Activated T-helper 2 cell treated with anti-CD3 and anti-CD28 coated beads, Interferon-gamma antibody, Interleukin-2, Interleukin-4, amounts not matched to agents 10 μg/mL and 5 μg/mL and 100 μg/mL, durations not matched to agents 14 hours and 24 hours and 36 hours (primary cell): ENCODE results near the gene ZFYVE28. TPM values are rescaled to one million over a fixed set of nuclear protein-coding genes. Genes with fewer than 3 reads are reported as not detected.
"Not testable (repeated sequence)": the region's sequence is repeated elsewhere in the genome, so short reads cannot be mapped to it uniquely, and the experiment has no call there.

ENCODE experiments used
- DNase-seq: peaks from one replicate; pipeline ENCODE4 v3.0.0; 2021; ENCODE audit warnings: low spot score
- H3K27ac Mint-ChIP-seq: one replicate; pipeline ENCODE4 v1.8.0; 2021; ENCODE audit warnings: mixed read lengths
- H3K27me3 Mint-ChIP-seq: one replicate; pipeline ENCODE4 v1.8.0; 2021; ENCODE audit warnings: low read depth, mixed read lengths
- H3K36me3 Mint-ChIP-seq: one replicate; pipeline ENCODE4 v1.8.0; 2021; ENCODE audit warnings: low read depth, mixed read lengths
- H3K4me1 Mint-ChIP-seq: one replicate; pipeline ENCODE4 v1.8.0; 2021; ENCODE audit warnings: low read depth, mixed read lengths
- H3K4me3 Mint-ChIP-seq: one replicate; pipeline ENCODE4 v1.8.0; 2021; ENCODE audit warnings: low read depth, mild to moderate bottlenecking, moderate library complexity, mixed read lengths
- H3K9me3 Mint-ChIP-seq: one replicate; pipeline ENCODE4 v1.8.0; 2021; ENCODE audit warnings: mixed read lengths
- intact Hi-C: fragments of 100-400 bp; cut with micrococcal nuclease; formaldehyde crosslinking; loops from one replicate; pipeline ENCODE4 v1.15.1; 2023
- total RNA-seq: library from RNA; stranded (reverse); gene quantifications from 2 replicates; pipeline ENCODE4 v1.2.3, GENCODE V29; 2022

ZFYVE28 gene
- total RNA-seq, result 10.0 and 11.9 TPM in 2 replicates

- DNase-seq, result no peak
- peak within 1 kb of the TSS; percentile 15 for H3K27ac Mint-ChIP-seq
- H3K36me3 Mint-ChIP-seq, result peaks cover 5% of the 10 kb centered on the region
- H3K27me3 Mint-ChIP-seq, result peaks cover 48% of the 10 kb centered on the region
- intact Hi-C loops, result loop anchor here (1.0 to 10.0 kb wide), 7 partner anchors 51 to 877 kb away; partner anchors contain the start of genes GRK4, HAUS3, LETM1 and MXD4
- no peaks in the 10 kb centered on the region for H3K9me3 Mint-ChIP-seq
- peak within 1 kb of the TSS; percentile 88 for H3K4me3 Mint-ChIP-seq
- H3K4me1 Mint-ChIP-seq, result peaks cover 40% of the 10 kb centered on the region
Observed at GRCh38 chr4:2417765-2418649, at the start of gene ZFYVE28. Gene ZFYVE28 (minus strand): TSS chr4:2418645. CDS start chr4:2418323, 322 bp downstream.

GRCh38 chr4:2465544-2465943 lies 47.1 kb upstream of the ZFYVE28 start:
- not testable (repeated sequence) for H3K9me3 Mint-ChIP-seq, H3K4me3 Mint-ChIP-seq, DNase-seq, H3K27ac Mint-ChIP-seq
- H3K27me3 Mint-ChIP-seq, result peaks cover 16% of the 10 kb centered on the region
- peaks cover 23% of the 10 kb centered on the region for H3K4me1 Mint-ChIP-seq
- H3K36me3 Mint-ChIP-seq, result peaks cover 18% of the 10 kb centered on the region
- intact Hi-C loops, result loop anchor here (10.0 kb wide), 2 partner anchors 461 to 751 kb away; partner anchors contain the start of genes NELFA and SLBP

- no peak overlapping the region for H3K27ac Mint-ChIP-seq
- peaks cover 21% of the 10 kb centered on the region for H3K4me1 Mint-ChIP-seq
- DNase-seq, result no peak
- H3K27me3 Mint-ChIP-seq, result peaks cover 19% of the 10 kb centered on the region
- peaks cover 13% of the 10 kb centered on the region for H3K36me3 Mint-ChIP-seq
- H3K9me3 Mint-ChIP-seq, result no peaks in the 10 kb centered on the region
- intact Hi-C loops, result loop anchor here (10.0 kb wide), 2 partner anchors 460 to 750 kb away; partner anchors contain the start of genes NELFA and SLBP
- no peak overlapping the region for H3K4me3 Mint-ChIP-seq
Observed at GRCh38 chr4:2465032-2465431, 46.6 kb upstream of the ZFYVE28 start.

GRCh38 chr4:2462992-2463762 lies 44.7 kb upstream of the ZFYVE28 start:
- peak overlapping the region; percentile 56 for H3K4me3 Mint-ChIP-seq
- H3K9me3 Mint-ChIP-seq, result no peaks in the 10 kb centered on the region
- H3K27me3 Mint-ChIP-seq, result peaks cover 19% of the 10 kb centered on the region
- no peak for DNase-seq
- H3K4me1 Mint-ChIP-seq, result peaks cover 18% of the 10 kb centered on the region
- intact Hi-C loops, result loop anchor here (10.0 kb wide), 2 partner anchors 458 to 748 kb away; partner anchors contain the start of genes NELFA and SLBP
- H3K27ac Mint-ChIP-seq, result no peak overlapping the region
- H3K36me3 Mint-ChIP-seq, result peaks cover 6% of the 10 kb centered on the region

GRCh38 chr4:2462218-2462991 lies 44.0 kb upstream of the ZFYVE28 start:
- intact Hi-C loops, result loop anchor here (10.0 kb wide), 2 partner anchors 458 to 748 kb away; partner anchors contain the start of genes NELFA and SLBP
- DNase-seq, result peak; percentile 61
- Mint-ChIP-seq H3K4me1 (peaks cover 11% of the 10 kb centered on the region), H3K27ac (no peak overlapping the region), H3K36me3 (peaks cover 4% of the 10 kb centered on the region), H3K9me3 (no peaks in the 10 kb centered on the region), H3K4me3 (peak overlapping the region; percentile 75), H3K27me3 (peaks cover 19% of the 10 kb centered on the region)

GRCh38 chr4:2461246-2461960 lies 43.0 kb upstream of the ZFYVE28 start:
- peaks cover 10% of the 10 kb centered on the region for H3K4me1 Mint-ChIP-seq
- DNase-seq, result no peak
- H3K36me3 Mint-ChIP-seq, result no peaks in the 10 kb centered on the region
- H3K27ac Mint-ChIP-seq, result no peak overlapping the region
- H3K27me3 Mint-ChIP-seq, result peaks cover 19% of the 10 kb centered on the region
- intact Hi-C loops, result loop anchor here (10.0 kb wide), 2 partner anchors 457 to 747 kb away; partner anchors contain the start of genes NELFA and SLBP
- no peaks in the 10 kb centered on the region for H3K9me3 Mint-ChIP-seq
- peak overlapping the region; percentile 35 for H3K4me3 Mint-ChIP-seq

GRCh38 chr4:2459589-2460349 lies 41.3 kb upstream of the ZFYVE28 start:
- Mint-ChIP-seq H3K27me3 (peaks cover 19% of the 10 kb centered on the region), H3K9me3 (no peaks in the 10 kb centered on the region), H3K27ac (no peak overlapping the region), H3K4me1 (peaks cover 10% of the 10 kb centered on the region), H3K36me3 (no peaks in the 10 kb centered on the region), H3K4me3 (no peak overlapping the region)
- DNase-seq, result no peak
- intact Hi-C loops, result loop anchor here (10.0 kb wide), 2 partner anchors 455 to 745 kb away; partner anchors contain the start of genes NELFA and SLBP

GRCh38 chr4:2458546-2459491 lies 40.4 kb upstream of the ZFYVE28 start:
- no peak overlapping the region for H3K4me3 Mint-ChIP-seq
- H3K9me3 Mint-ChIP-seq, result no peaks in the 10 kb centered on the region
- peaks cover 17% of the 10 kb centered on the region for H3K27me3 Mint-ChIP-seq
- no peak for DNase-seq
- intact Hi-C loops, result no loop called here
- no peaks in the 10 kb centered on the region for H3K36me3 Mint-ChIP-seq
- H3K4me1 Mint-ChIP-seq, result peaks cover 10% of the 10 kb centered on the region
- H3K27ac Mint-ChIP-seq, result no peak overlapping the region

GRCh38 chr4:2457481-2458295 lies 39.2 kb upstream of the ZFYVE28 start:
- intact Hi-C loops, result no loop called here
- Mint-ChIP-seq H3K4me1 (peaks cover 1% of the 10 kb centered on the region), H3K4me3 (no peak overlapping the region), H3K27me3 (peaks cover 12% of the 10 kb centered on the region), H3K36me3 (no peaks in the 10 kb centered on the region), H3K9me3 (no peaks in the 10 kb centered on the region), H3K27ac (no peak overlapping the region)
- DNase-seq, result no peak
